T-cell (primary cell): ENCODE data around the gene CUBN. TPM values are rescaled to one million over a fixed set of nuclear protein-coding genes. Genes with fewer than 3 reads are reported as not detected.
"Not testable (repeated sequence)": the region's sequence is repeated elsewhere in the genome, so short reads cannot be mapped to it uniquely, and the experiment has no call there.

Experiments
- ATAC-seq, 4 experiments: fragments of 200-7000 bp in 3 of 4; fragments of 150-1000 bp in 1 of 4; cut with Tn5 transposase; replicated peaks in 1 of 4; 1 replicate in 3 of 4; 2 replicates in 1 of 4; pipeline ENCODE4 v1.10.0; 2021; ENCODE audit warnings: moderate library complexity in 3 of 4, mild to moderate bottlenecking in 2 of 4, moderate number of reproducible peaks in 1 of 4
- CTCF ChIA-PET, 2 donors: fragments of 300-600 bp; sonication (Branson Sonifier 250); formaldehyde crosslinking; loops; one replicate each; lab custom pipeline; 2022; ENCODE audit warnings: antibody characterized with exemption in 2 of 2; lab: Charles Lee
- POLR2A ChIA-PET, 2 donors: fragments of 300-600 bp; sonication (Branson Sonifier 250); formaldehyde crosslinking; loops; one replicate each; lab custom pipeline; 2022; ENCODE audit warnings: antibody characterized with exemption in 2 of 2; lab: Charles Lee
- DNase-seq, 35 experiments: peaks; one replicate each; pipeline versions ENCODE4 v3.0.0 to v3.0.0-alpha.2; 2013 to 2023
- H3K27ac ChIP-seq: one replicate; pipeline ENCODE4 v1.5.1; 2013; ENCODE audit warnings: low read length
- H3K27me3 ChIP-seq, 2 experiments: replicated peaks in 1 of 2; 1 replicate in 1 of 2; 2 replicates in 1 of 2; pipeline versions ENCODE4 v1.6.1 to v1.7.0; 2013; ENCODE audit warnings: low read length in 1 of 2, mixed read lengths in 1 of 2; ENCODE audit not compliant: control insufficient read depth in 2 of 2, insufficient read depth in 2 of 2; ENCODE audit errors: extremely low read depth in 1 of 2
- H3K36me3 ChIP-seq, 2 donors: 1 replicate in 1 of 2; 2 replicates in 1 of 2; pipeline versions ENCODE4 v1.6.1 to v1.7.0; 2013; ENCODE audit warnings: low read length in 1 of 2; ENCODE audit not compliant: control insufficient read depth in 2 of 2, insufficient read depth in 1 of 2; ENCODE audit errors: extremely low read depth in 1 of 2
- H3K4me1 ChIP-seq, 2 experiments: 1 replicate in 1 of 2; 2 replicates in 1 of 2; pipeline versions ENCODE4 v1.6.1 to v1.7.0; 2013; ENCODE audit warnings: low read length in 2 of 2, mixed read lengths in 1 of 2; ENCODE audit not compliant: insufficient read depth in 2 of 2, control insufficient read depth in 1 of 2; ENCODE audit errors: extremely low read depth in 1 of 2
- H3K4me3 ChIP-seq, 2 donors: 1 replicate in 1 of 2; 2 replicates in 1 of 2; pipeline versions ENCODE4 v1.5.1 to v1.7.0; 2013; ENCODE audit warnings: mild to moderate bottlenecking in 2 of 2, low read length in 1 of 2, moderate library complexity in 1 of 2; ENCODE audit not compliant: control insufficient read depth in 1 of 2; ENCODE audit errors: extremely low read depth in 1 of 2
- H3K9me3 ChIP-seq: 2 replicates; pipeline ENCODE4 v1.7.0; 2013
- H3K27ac Mint-ChIP-seq, 2 donors: one replicate each; pipeline ENCODE4 v1.8.0; 2020 to 2021; ENCODE audit warnings: mild to moderate bottlenecking in 2 of 2, mixed read lengths in 2 of 2
- H3K27me3 Mint-ChIP-seq, 2 donors: one replicate each; pipeline ENCODE4 v1.8.0; 2021 to 2022; ENCODE audit warnings: mixed read lengths in 2 of 2
- H3K36me3 Mint-ChIP-seq: one replicate; pipeline ENCODE4 v1.8.0; 2021; ENCODE audit warnings: mixed read lengths
- H3K4me1 Mint-ChIP-seq, 3 donors: one replicate each; pipeline ENCODE4 v1.8.0; 2020 to 2022; ENCODE audit warnings: mixed read lengths in 3 of 3, mild to moderate bottlenecking in 1 of 3
- H3K4me3 Mint-ChIP-seq, 3 donors: one replicate each; pipeline ENCODE4 v1.8.0; 2020 to 2022; ENCODE audit warnings: mild to moderate bottlenecking in 3 of 3, mixed read lengths in 3 of 3, moderate library complexity in 3 of 3
- H3K9me3 Mint-ChIP-seq, 3 donors: one replicate each; pipeline ENCODE4 v1.8.0; 2020 to 2022; ENCODE audit warnings: mixed read lengths in 3 of 3
- WGBS: methylation state at CpG from one replicate; pipeline ENCODE4 v1.1.5; 2013; ENCODE audit warnings: missing lambda C conversion rate; ENCODE audit not compliant: insufficient coverage; 5-methylcytosine and 5-hydroxymethylcytosine counted together
- total RNA-seq, 35 experiments: library from RNA in 6 of 35; stranded (reverse) in 6 of 35; fragments of 120-200 nt in 1 of 35; gene quantifications; one replicate each; pipeline versions ENCODE4 v1.2.1 to v1.2.4 and lab custom pipeline; 2013 to 2026

The CUBN gene
- total RNA-seq, 5 donors from 2014 or later (not counting 1 experiment from before 2014, with no cell fraction given), result 6.3 to 11.4 (median 8.6) TPM

DNA sequence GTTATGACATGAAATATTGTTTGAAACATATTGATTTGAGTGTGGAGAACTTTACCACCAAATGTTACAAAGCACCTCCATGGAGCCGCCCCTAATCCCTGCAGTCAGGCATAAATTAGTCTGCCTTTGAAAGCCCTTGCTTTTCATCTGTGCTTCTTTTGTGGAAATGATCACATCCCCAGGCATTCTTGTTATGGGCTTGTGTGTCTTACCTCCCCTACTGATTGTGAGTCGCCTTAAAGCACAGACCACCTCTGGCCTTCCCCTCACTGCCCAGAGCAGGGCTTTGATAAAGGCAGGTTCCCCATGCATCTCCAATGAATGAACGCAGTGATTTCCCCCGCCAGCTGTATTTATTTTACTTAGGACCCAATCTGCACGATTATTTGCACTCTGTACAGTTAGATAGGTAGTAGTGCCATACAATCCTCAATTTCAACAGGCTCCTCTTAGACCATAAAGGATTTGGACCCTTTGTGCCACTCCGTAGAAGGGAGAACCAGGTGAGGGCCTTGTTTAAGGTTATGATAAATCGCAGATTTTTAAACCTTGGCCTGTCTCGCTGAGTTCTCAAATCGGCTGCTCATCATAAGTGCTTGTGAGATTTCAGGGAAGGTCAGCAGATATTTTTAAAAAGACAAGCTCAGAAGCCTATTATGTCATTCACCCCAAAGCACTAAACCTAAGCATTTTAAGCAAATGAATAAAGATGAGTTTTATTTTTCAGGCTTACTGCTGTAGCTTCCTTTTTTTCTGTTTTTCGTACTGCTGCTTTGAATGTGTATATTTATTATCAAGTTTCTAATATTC is 107.8 kb downstream of the CUBN start:
- peaks cover 0 to 5% (median 0%) of the 10 kb centered on the region in 3 donors for H3K9me3 Mint-ChIP-seq
- H3K27ac Mint-ChIP-seq, result peak overlapping the region; percentile 99
- 100% methylated on average over 1 of the region's 10 CpGs for WGBS
- Histone ChIP-seq H3K4me3 (no peak overlapping the region), H3K27ac (no peak overlapping the region), H3K4me1 (peaks cover 35 to 37% of the 10 kb centered on the region in 2 experiments), H3K27me3 (no peaks in the 10 kb centered on the region), H3K36me3 (no peaks in the 10 kb centered on the region), H3K9me3 (no peaks in the 10 kb centered on the region)
- ChIA-PET POLR2A (interaction anchor here in 1 of 2 donors (0.6 to 1.5 kb wide), 5 partner anchors 19 to 585 kb away, joined by 3 to 6 read pairs (median 5); partner anchors contain the start of gene PTER), CTCF (interaction anchor here (0.5 to 1.3 kb wide), 3 partner anchors 15 to 208 kb away, joined by 3 to 4 read pairs (median 3); no protein-coding TSS in a partner anchor)
- no peak overlapping the region for H3K4me3 Mint-ChIP-seq
- no peaks in the 10 kb centered on the region for H3K27me3 Mint-ChIP-seq
- no peak for ATAC-seq
- H3K36me3 Mint-ChIP-seq, result peaks cover 16% of the 10 kb centered on the region
- peaks cover 50 to 60% (median 57%) of the 10 kb centered on the region in 3 donors for H3K4me1 Mint-ChIP-seq
- no peak for DNase-seq

DNA sequence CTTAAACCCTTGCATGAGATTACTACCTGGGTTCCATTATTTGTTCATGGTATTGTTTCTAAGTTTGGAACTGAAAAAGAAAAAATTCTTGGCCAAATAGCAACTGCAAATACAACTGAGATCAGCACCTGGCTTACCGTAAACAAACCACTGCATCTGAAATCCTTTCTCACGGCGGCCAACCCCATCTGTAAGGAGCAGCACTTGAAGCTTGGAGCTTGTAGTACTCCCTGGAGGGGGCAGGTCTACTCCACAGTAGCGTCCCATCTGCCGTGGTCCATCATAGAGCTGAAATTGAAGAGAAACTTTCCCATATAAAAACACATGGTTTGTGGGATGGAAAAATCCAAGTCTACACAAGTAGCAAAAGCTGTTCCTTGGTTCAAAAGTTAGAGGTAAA is 109.9 kb downstream of the CUBN start:
- CTCF ChIA-PET, result interaction anchor here (0.5 to 1.4 kb wide), 2 partner anchors 15 to 178 kb away, joined by 3 read pairs; no protein-coding TSS in a partner anchor
- POLR2A ChIA-PET, result interaction anchor here (0.5 to 1.2 kb wide), 4 partner anchors 8 to 222 kb away, joined by 3 read pairs; no protein-coding TSS in a partner anchor
- Mint-ChIP-seq H3K27ac (no peak overlapping the region), H3K4me3 (no peak overlapping the region), H3K9me3 (peaks cover 0 to 5% (median 0%) of the 10 kb centered on the region in 3 donors), H3K4me1 (peaks cover 34 to 40% (median 38%) of the 10 kb centered on the region in 3 donors), H3K27me3 (no peaks in the 10 kb centered on the region), H3K36me3 (peaks cover 16% of the 10 kb centered on the region)
- H3K4me1 ChIP-seq, result peaks cover 19% of the 10 kb centered on the region in 2 experiments
- no peaks in the 10 kb centered on the region for H3K27me3 ChIP-seq
- no peak overlapping the region for H3K4me3 ChIP-seq
- no peaks in the 10 kb centered on the region for H3K36me3 ChIP-seq
- ATAC-seq, result no peak
- H3K27ac ChIP-seq, result no peak overlapping the region
- no peaks in the 10 kb centered on the region for H3K9me3 ChIP-seq
- DNase-seq, result no peak
- no CpG with 5 or more reads among the region's 5 CpGs for WGBS

DNA sequence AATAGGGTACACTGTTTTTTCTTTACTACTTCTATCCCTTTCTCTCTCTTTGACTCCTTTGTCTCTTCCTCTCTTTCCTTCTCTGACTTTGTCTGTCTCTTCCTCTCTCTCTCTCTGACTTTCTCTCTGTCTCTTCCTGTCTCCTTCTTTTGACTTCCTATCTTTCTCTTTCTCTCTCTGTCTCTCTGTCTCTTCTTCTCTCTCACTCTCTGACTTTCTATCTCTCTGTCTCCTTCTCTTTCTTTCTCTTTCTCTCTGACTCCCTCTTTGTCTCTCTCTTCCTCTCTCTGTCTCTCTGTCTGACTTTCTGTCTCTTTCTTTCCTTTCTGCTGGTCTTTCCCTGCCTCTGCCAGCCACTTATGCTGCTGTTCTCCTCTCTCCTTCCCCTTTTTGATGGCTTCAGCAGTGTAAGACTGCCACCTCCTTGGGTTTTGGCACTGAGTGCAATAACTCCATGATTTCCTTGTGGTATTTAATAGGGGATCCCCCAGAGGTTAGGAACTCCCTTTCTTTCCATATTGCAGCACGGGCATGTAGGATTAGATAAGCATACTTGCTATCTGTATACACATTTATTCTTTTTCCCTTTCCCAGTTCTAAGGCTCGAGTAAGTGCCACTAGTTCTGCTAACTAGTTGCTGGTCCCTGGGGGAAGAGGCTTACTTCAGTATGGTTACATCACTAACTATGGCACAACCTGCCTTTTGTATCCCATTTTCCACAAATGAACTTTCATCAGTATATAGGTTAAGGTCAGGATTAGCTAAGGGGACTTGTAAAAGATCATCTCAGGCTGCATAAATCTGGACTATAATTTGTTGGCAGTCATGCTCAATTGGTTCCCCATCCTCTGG is 116.3 kb downstream of the CUBN start:
- H3K4me3 ChIP-seq, H3K27ac ChIP-seq, H3K4me1 ChIP-seq, H3K27me3 Mint-ChIP-seq, H3K4me3 Mint-ChIP-seq, H3K27me3 ChIP-seq, H3K9me3 ChIP-seq, H3K36me3 ChIP-seq, ATAC-seq, CTCF ChIA-PET, DNase-seq, H3K9me3 Mint-ChIP-seq: not testable (repeated sequence)
- peaks cover 15 to 21% (median 17%) of the 10 kb centered on the region in 3 donors for H3K4me1 Mint-ChIP-seq
- POLR2A ChIA-PET, result interaction anchor here in 1 of 2 donors (0.6 kb wide), 1 partner anchor 12 kb away, joined by 4 read pairs; no protein-coding TSS in a partner anchor
- H3K36me3 Mint-ChIP-seq, result peaks cover 20% of the 10 kb centered on the region
- peak overlapping the region; percentile 34 to 67 for H3K27ac Mint-ChIP-seq
- no CpG with 5 or more reads among the region's 2 CpGs for WGBS

DNA sequence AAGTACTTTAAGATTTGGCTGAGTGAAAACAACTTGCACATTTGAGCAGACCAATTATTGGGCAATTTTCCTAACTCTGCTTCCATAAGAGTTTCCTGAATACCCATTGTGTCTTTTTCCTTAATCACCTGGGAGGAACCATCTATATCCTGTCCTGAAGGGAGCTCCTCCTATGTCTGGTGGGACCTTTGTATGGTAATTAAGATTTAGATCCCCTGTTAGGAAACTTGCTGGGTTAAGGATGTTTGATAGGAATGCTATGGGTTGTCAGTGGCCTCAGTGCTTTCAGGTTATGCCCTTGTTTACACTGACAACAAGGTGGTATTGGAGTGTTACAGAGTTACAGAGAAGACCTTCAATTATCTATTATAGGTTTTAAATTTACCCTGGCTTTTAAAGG is 116.9 kb downstream of the CUBN start:
- H3K4me3 ChIP-seq, H3K36me3 ChIP-seq, H3K4me3 Mint-ChIP-seq, DNase-seq, POLR2A ChIA-PET, H3K27me3 Mint-ChIP-seq, CTCF ChIA-PET, H3K9me3 Mint-ChIP-seq, H3K27ac ChIP-seq, H3K27me3 ChIP-seq, H3K9me3 ChIP-seq, ATAC-seq, H3K27ac Mint-ChIP-seq: not testable (repeated sequence)
- H3K4me1 Mint-ChIP-seq, result peaks cover 20 to 28% (median 23%) of the 10 kb centered on the region in 3 donors
- peaks cover 11% of the 10 kb centered on the region in 2 experiments for H3K4me1 ChIP-seq
- peaks cover 16% of the 10 kb centered on the region for H3K36me3 Mint-ChIP-seq

DNA sequence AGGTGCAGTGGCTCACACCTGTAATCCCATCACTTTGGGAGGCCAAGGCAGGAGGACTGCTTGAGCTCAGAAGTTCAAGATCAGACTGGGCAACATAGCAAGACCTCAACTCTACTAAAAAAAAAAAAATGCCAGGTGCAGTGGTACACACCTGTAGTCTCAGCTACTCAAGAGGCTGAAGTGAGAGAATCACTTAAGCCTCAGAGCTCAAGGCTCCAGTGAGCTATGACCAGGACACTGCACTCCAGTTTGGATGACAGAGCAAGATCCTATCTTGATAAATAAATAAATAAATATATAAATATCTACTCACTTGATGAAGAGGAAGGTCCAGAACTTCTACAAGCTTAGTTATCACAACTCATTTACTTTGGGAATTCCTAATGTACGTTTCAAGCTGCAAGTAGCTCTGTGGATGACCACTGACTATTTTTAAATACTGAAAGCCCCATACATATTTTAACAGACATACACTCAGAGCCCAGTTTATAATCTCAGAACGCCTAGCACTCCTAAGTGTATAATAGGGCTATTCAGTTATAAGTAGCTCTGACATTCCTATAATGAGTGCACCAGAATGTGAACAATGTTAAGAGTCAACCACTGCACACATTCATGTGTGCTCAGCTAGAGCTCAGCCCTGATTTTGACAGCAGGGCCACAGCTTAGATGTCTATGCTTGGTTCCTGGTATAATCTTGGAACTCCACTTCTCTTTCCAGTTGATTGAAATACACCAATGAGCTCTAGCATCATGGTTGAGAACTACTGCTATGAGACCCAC is 119.1 kb downstream of the CUBN start:
- WGBS, result no CpG with 5 or more reads among the region's 2 CpGs
- Histone ChIP-seq H3K27me3 (no peaks in the 10 kb centered on the region), H3K27ac (no peak overlapping the region), H3K36me3 (no peaks in the 10 kb centered on the region), H3K9me3 (no peaks in the 10 kb centered on the region), H3K4me3 (no peak overlapping the region), H3K4me1 (peaks cover 19 to 23% of the 10 kb centered on the region in 2 experiments)
- Mint-ChIP-seq H3K27ac (no peak overlapping the region), H3K9me3 (no peaks in the 10 kb centered on the region), H3K4me1 (peaks cover 36 to 42% (median 40%) of the 10 kb centered on the region in 3 donors), H3K27me3 (no peaks in the 10 kb centered on the region), H3K4me3 (no peak overlapping the region), H3K36me3 (peaks cover 12% of the 10 kb centered on the region)
- ChIA-PET CTCF (interaction anchor here in 1 of 2 donors (0.6 to 0.7 kb wide), 2 partner anchors 11 to 15 kb away, joined by 3 to 5 read pairs; no protein-coding TSS in a partner anchor), POLR2A (interaction anchor here in 1 of 2 donors (0.8 to 1.0 kb wide), 2 partner anchors 10 to 16 kb away, joined by 3 to 6 read pairs; no protein-coding TSS in a partner anchor)
- DNase-seq (no peak), ATAC-seq (no peak)
